ENCODE data around the gene CDK15. TPM values are rescaled to one million over a fixed set of nuclear protein-coding genes. Genes with fewer than 3 reads are reported as not detected.

The CDK15 gene
- total and polyA plus RNA-seq, 11 donors: 0.07 to 0.50 (median 0.18) TPM; not detected in 3

DNA sequence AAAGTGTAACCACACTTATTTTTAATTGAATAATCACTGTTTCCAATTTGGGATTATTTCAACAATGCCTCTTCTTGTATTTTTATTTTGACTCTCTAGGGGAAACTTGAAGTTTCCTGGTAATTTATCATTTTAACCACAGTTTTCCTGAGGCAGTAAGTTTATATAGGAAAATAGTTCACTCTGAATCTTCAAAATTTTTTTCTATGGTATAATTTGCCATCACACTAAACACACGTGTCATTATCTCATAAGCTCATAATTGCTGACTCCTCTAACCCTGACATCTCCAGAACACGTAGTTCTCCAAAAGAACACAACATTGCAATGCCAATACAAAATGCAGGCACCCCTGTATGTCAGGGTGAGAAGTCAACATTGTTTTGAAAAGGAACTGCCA lies 125.1 kb downstream of the CDK15 start:
- intact Hi-C loops (cut with DNase I): no loop called here
- TF ChIP-seq, protein P1, sequence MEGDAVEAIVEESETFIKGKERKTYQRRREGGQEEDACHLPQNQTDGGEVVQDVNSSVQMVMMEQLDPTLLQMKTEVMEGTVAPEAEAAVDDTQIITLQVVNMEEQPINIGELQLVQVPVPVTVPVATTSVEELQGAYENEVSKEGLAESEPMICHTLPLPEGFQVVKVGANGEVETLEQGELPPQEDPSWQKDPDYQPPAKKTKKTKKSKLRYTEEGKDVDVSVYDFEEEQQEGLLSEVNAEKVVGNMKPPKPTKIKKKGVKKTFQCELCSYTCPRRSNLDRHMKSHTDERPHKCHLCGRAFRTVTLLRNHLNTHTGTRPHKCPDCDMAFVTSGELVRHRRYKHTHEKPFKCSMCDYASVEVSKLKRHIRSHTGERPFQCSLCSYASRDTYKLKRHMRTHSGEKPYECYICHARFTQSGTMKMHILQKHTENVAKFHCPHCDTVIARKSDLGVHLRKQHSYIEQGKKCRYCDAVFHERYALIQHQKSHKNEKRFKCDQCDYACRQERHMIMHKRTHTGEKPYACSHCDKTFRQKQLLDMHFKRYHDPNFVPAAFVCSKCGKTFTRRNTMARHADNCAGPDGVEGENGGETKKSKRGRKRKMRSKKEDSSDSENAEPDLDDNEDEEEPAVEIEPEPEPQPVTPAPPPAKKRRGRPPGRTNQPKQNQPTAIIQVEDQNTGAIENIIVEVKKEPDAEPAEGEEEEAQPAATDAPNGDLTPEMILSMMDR (IDR thresholded peaks at IDR 0.05): no peak
- no peak for TF ChIP-seq POLR2A (IDR thresholded peaks at IDR 0.05)
- Histone ChIP-seq H3K36me3 (no peaks in the 10 kb centered on the region), H3K27me3 (peaks cover 0 to 14% (median 0%) of the 10 kb centered on the region in 9 donors), H3K27ac (no peak overlapping the region), H3K9me3 (peaks cover 0 to 10% (median 0%) of the 10 kb centered on the region in 12 donors), H3K4me1 (no peaks in the 10 kb centered on the region), H3K4me3 (no peak overlapping the region)
- no peak for DNase-seq
- WGBS, 4 donors: 44 to 47% (median 45%) methylated on average over 2 of the region's 2 CpGs
- no peak for ATAC-seq

DNA sequence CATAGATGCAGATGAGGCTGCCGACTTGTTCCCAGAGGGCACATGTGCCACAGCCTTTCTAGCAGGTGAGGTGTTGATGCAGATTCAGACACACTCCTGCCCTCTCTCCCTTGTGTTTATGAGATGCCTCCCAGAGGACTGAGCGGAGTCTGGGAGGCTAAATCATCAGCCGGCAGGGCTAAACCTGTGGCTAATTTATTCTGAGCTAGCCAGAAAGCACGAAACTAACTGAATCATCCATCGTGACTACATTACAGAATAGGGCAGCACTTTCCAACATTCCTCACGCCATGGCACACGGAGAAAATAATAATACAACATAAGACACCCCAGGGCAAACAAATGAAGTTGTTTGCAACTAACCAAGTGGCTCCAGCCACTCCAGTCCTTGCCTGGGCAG lies 125.6 kb downstream of the CDK15 start:
- TF ChIP-seq, protein P1 (IDR thresholded peaks at IDR 0.05): no peak
- TF ChIP-seq POLR2A (IDR thresholded peaks at IDR 0.05): no peak

GRCh38 chr2:201932511-201932910 lies 126.2 kb downstream of the CDK15 start:
- peak in 1 of 4 donors; percentile 33 for ATAC-seq
- H3K9me3 ChIP-seq: peaks cover 0 to 10% (median 0%) of the 10 kb centered on the region in 12 donors
- TF ChIP-seq POLR2A (IDR thresholded peaks at IDR 0.05): no peak
- TF ChIP-seq, protein P1 (IDR thresholded peaks at IDR 0.05): no peak
- WGBS, 4 donors: 35 to 62% (median 56%) methylated on average over 3 of the region's 3 CpGs
- H3K4me3 ChIP-seq: no peak overlapping the region
- H3K4me1 ChIP-seq: no peaks in the 10 kb centered on the region
- H3K27ac ChIP-seq: no peak overlapping the region
- DNase-seq: no peak
- peaks cover 0 to 23% (median 0%) of the 10 kb centered on the region in 9 donors for H3K27me3 ChIP-seq
- intact Hi-C loops (cut with DNase I): no loop called here
- H3K36me3 ChIP-seq: no peaks in the 10 kb centered on the region

More for the DNA sequence above, 125.6 kb downstream of the CDK15 start:
- DNase-seq (no peak), ATAC-seq (no peak)
- Histone ChIP-seq H3K27me3 (peaks cover 0 to 17% (median 0%) of the 10 kb centered on the region in 9 donors), H3K27ac (no peak overlapping the region), H3K4me3 (no peak overlapping the region), H3K9me3 (peaks cover 0 to 10% (median 0%) of the 10 kb centered on the region in 12 donors), H3K36me3 (no peaks in the 10 kb centered on the region), H3K4me1 (no peaks in the 10 kb centered on the region)
- WGBS, 4 donors: 55 to 77% (median 59%) methylated on average over 6 to 7 of the region's 7 CpGs
- intact Hi-C loops (cut with DNase I): no loop called here

- Histone ChIP-seq H3K4me1 (no peaks in the 10 kb centered on the region), H3K27ac (no peak overlapping the region), H3K27me3 (peaks cover 0 to 24% (median 0%) of the 10 kb centered on the region in 9 donors), H3K9me3 (peaks cover 0 to 10% (median 0%) of the 10 kb centered on the region in 12 donors), H3K36me3 (no peaks in the 10 kb centered on the region), H3K4me3 (no peak overlapping the region)
- intact Hi-C loops (cut with DNase I): no loop called here
- TF ChIP-seq, protein P1 (IDR thresholded peaks at IDR 0.05): no peak
- no peak for TF ChIP-seq POLR2A (IDR thresholded peaks at IDR 0.05)
- DNase-seq: peak in 1 of 5 donors; percentile 34
- WGBS, 4 donors: 32 to 51% (median 46%) methylated on average over 7 of the region's 7 CpGs
- peak in 2 of 4 donors; percentile 28 to 38 for ATAC-seq
Measured at GRCh38 chr2:201933792-201934237, 127.5 kb downstream of the CDK15 start.
